ENCODE data around the gene CHRNA3. TPM values are rescaled to one million over a fixed set of nuclear protein-coding genes. Genes with fewer than 3 reads are reported as not detected.

The CHRNA3 gene
- total RNA-seq, 2 experiments from 2014 or later = not detected

DNA sequence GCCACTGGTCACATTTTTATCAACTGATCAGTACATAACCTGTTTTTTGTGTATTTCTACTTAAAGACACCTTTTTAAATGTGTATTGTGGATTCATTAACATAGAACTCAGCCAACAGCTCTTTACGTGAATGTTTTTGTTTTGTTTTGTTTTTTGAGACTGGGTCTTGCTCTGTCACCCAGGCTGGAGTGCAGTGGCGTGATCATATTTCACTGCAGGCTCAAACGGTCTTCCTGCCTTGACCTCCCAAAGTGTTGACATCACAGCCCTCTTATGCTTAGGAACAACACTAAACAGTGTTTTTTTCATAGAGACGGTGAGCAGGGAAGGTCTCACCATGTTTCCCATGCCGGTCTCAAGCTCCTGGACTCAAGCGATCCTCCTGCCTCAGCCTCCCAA is 70.6 kb downstream of the CHRNA3 start:
- no peak overlapping the region for H3K27ac Mint-ChIP-seq
- POLR2A ChIA-PET = interaction anchor here (1.2 kb wide), 1 partner anchor 10 kb away, joined by 7 read pairs; the partner anchor contains the start of gene PSMA4

More for the DNA sequence above, 70.6 kb downstream of the CHRNA3 start:
- no peak overlapping the region for H3K4me3 Mint-ChIP-seq
- ATAC-seq (ENCODE audit: low read depth) (no peak), DNase-seq (no peak)
- peaks cover 2% of the 10 kb centered on the region for H3K4me1 Mint-ChIP-seq
- H3K27me3 Mint-ChIP-seq = no peaks in the 10 kb centered on the region
- no peaks in the 10 kb centered on the region for H3K9me3 Mint-ChIP-seq
- peaks cover 18% of the 10 kb centered on the region for H3K36me3 Mint-ChIP-seq

Other genes starting within 250 kb of the CHRNA3 start
- 10 to 100 TPM; 60.6 to 61.4 TPM for gene IREB2, start 182.8 kb downstream of the CHRNA3 start, total RNA-seq
- gene HYKK, start 113.4 kb downstream of the CHRNA3 start, total RNA-seq = 1 to 10 TPM; 1.6 to 2.4 TPM
- 100 to 1,000 TPM; 181 to 183 TPM for gene PSMA4, start 80.6 kb downstream of the CHRNA3 start, total RNA-seq
- gene CHRNA5, start 55.5 kb downstream of the CHRNA3 start, total RNA-seq = 1 to 10 TPM; 1.2 to 2.2 TPM
- gene CHRNB4, start 20.2 kb upstream of the CHRNA3 start, total RNA-seq = not detected
- gene ADAMTS7, start 190.5 kb upstream of the CHRNA3 start, total RNA-seq = under 1 TPM in 1 of 2 experiments, not detected in 1; 0.14 TPM